ENCODE data around the gene VPS16.

Gene VPS16

DNA sequence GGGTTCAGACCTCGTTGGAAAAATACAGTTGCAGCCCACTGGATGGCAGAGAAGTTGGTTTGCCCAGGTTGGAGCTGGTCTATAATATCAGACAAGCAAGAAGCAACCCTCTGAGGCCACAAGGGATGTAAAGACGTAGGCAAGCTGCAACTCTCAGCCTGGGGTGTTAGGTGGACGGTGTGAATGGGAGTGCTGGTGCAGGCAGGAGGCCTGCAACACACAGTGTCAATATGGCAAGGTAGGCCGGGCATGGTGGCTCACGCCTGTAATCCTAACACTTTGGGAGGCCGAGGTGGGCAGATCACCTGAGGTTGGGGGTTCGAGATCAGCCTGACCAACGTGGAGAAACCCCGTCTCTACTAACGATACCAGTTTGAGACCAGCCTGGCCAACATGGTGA lies 10.5 kb downstream of the VPS16 start:
- no peaks in the 10 kb centered on the region for H3K36me3 ChIP-seq (replicated peaks)
- no peaks in the 10 kb centered on the region for H3K4me1 ChIP-seq
- no peak for DNase-seq (ENCODE audit: low spot score in 2 of 2)
- no peaks in the 10 kb centered on the region for H3K9me3 ChIP-seq
- in situ Hi-C loops (cut with MboI; ENCODE audit: low sequenced_read_pairs): no loop called here
- no peak overlapping the region for H3K4me3 ChIP-seq
- H3K27me3 ChIP-seq (ENCODE audit: low read depth): no peaks in the 10 kb centered on the region

DNA sequence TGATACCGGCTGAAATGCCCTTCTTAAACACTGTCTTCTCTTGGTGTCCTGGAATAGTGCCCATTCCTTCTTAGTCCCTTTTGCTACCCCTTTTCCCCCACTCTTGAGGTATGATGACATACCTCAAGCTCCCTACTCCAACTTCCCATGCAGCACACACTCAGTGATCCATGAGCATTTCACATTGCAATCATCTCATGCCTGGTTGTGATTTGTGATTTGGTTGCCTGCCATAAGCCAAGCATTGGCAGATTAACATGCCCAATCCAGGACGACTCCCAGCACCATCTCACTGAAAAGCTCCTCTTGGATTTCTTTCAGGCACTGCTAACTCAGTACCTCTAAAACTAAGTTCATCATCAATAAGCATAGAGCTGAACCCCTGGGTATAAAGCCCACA lies 18.0 kb downstream of the VPS16 start:
- in situ Hi-C loops (cut with MboI; ENCODE audit: low sequenced_read_pairs): no loop called here
- DNase-seq (ENCODE audit: low spot score in 2 of 2): no peak
- H3K4me1 ChIP-seq: no peaks in the 10 kb centered on the region
- no peaks in the 10 kb centered on the region for H3K9me3 ChIP-seq
- no peak overlapping the region for H3K4me3 ChIP-seq
- no peaks in the 10 kb centered on the region; the same call in 1 of the 2 replicates for H3K36me3 ChIP-seq (replicated peaks)
- H3K27me3 ChIP-seq (ENCODE audit: low read depth): no peaks in the 10 kb centered on the region

DNA sequence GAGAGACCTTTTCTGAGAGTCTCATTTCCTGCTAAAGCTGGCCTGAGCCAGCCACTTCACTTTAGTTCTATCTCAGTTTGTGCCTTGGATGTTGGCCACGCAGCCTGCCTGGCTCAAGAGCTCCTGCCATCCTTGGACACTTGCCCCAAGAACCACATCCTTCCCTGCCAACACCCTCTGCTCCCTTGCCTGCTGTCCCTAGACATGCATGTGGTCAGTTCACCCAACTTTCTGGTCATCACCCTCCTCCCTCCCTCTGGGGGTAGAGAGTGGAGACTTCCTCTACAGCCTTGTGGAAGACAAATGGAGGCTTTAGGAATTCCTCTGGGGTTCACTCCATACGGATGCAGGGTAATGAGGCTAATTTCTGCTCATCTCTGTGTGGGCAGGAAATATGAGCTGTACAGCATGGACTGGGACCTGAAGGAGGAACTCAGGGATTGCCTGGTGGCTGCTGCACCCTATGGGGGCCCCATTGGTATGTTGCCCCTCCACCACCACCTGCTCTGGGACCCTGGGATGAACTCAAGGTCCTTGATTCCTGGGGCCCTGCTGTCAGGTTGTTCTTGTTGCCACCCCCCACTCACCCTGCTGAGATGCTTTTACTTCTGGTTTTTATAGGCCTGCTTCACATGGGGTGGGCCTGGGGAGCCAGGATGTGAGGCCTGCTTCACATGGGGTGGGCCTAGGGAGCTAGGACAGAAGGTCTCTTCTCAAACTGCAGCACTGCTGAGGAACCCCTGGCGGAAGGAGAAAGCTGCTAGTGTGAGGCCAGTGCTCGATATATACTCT lies 19.0 kb downstream of the VPS16 start:
- in situ Hi-C loops (cut with MboI; ENCODE audit: low sequenced_read_pairs): no loop called here
- Histone ChIP-seq H3K4me3 (no peak overlapping the region), H3K4me1 (no peaks in the 10 kb centered on the region), H3K36me3 (replicated peaks) (no peaks in the 10 kb centered on the region; the same call in 1 of the 2 replicates), H3K9me3 (no peaks in the 10 kb centered on the region), H3K27me3 (ENCODE audit: low read depth) (no peaks in the 10 kb centered on the region)
- no peak for DNase-seq (ENCODE audit: low spot score in 2 of 2)

DNA sequence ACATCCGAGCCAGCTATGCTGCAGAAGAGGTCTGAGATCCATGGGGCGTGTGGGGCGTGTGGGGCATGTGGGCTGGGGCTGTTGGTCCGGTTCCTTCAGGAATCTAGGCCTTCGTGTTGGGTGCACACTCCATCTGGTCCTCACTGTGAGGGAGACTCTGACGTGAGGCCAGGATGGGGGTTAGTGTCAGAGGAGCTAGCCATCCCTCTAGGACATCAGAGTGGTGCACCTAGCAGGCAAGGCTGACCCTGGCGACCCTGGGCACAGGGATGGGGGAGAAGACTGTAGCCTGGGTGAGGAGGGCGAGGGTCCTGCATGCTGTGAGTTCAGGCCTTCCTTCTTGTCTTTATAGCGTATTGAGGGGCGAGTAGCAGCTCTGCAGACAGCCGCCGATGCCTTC lies 24.1 kb downstream of the VPS16 start:
- DNase-seq (ENCODE audit: low spot score in 2 of 2): no peak
- no peaks in the 10 kb centered on the region for H3K4me1 ChIP-seq
- no peaks in the 10 kb centered on the region for H3K9me3 ChIP-seq
- in situ Hi-C loops (cut with MboI; ENCODE audit: low sequenced_read_pairs): no loop called here
- no peak overlapping the region for H3K4me3 ChIP-seq
- H3K27me3 ChIP-seq (ENCODE audit: low read depth): no peaks in the 10 kb centered on the region
- no peaks in the 10 kb centered on the region; the same call in none of the 2 replicates for H3K36me3 ChIP-seq (replicated peaks)

DNA sequence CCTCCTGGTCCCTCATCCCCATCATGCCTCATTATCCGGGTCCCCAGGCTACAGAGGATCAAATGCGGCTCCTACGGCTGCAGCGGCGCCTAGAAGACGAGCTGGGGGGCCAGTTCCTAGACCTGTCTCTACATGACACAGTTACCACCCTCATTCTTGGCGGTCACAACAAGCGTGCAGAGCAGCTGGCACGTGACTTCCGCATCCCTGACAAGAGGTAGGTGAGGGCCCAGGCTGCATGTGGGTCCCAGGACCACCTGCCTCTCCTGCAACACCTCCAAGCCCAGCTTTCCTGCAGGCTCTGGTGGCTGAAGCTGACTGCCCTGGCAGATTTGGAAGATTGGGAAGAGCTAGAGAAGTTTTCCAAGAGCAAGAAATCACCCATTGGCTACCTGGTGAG lies 24.6 kb downstream of the VPS16 start:
- no peaks in the 10 kb centered on the region for H3K9me3 ChIP-seq
- in situ Hi-C loops (cut with MboI; ENCODE audit: low sequenced_read_pairs): no loop called here
- no peaks in the 10 kb centered on the region for H3K4me1 ChIP-seq
- H3K27me3 ChIP-seq (ENCODE audit: low read depth): no peaks in the 10 kb centered on the region
- no peak for DNase-seq (ENCODE audit: low spot score in 2 of 2)
- H3K36me3 ChIP-seq (replicated peaks): no peaks in the 10 kb centered on the region; the same call in none of the 2 replicates
- H3K4me3 ChIP-seq: no peak overlapping the region

DNA sequence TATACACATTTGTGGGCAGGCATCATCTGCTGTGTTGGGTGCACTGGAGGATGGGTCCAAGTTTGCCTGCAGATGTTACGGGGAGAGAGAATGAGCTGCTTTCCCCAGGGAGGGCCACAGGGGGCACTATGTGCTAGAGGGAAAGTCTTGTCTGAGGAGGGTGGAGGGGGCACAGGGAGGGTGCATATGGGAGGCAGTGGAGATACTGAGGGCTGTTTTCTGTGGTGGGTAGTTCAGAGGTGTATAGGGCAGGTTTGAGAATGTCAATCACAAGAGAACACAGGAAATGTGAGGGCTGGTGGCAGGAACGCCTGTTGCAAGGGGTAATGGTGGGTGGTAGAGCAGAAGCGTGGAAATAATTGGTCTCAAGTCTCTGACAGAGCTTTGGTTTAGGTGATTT lies 25.1 kb downstream of the VPS16 start:
- H3K27me3 ChIP-seq (ENCODE audit: low read depth): no peaks in the 10 kb centered on the region
- no peaks in the 10 kb centered on the region for H3K9me3 ChIP-seq
- in situ Hi-C loops (cut with MboI; ENCODE audit: low sequenced_read_pairs): no loop called here
- peaks cover 1% of the 10 kb centered on the region for H3K4me1 ChIP-seq
- H3K36me3 ChIP-seq (replicated peaks): no peaks in the 10 kb centered on the region; the same call in none of the 2 replicates
- no peak overlapping the region for H3K4me3 ChIP-seq
- DNase-seq (ENCODE audit: low spot score in 2 of 2): peak in 1 of 2 experiments; percentile 30

DNA sequence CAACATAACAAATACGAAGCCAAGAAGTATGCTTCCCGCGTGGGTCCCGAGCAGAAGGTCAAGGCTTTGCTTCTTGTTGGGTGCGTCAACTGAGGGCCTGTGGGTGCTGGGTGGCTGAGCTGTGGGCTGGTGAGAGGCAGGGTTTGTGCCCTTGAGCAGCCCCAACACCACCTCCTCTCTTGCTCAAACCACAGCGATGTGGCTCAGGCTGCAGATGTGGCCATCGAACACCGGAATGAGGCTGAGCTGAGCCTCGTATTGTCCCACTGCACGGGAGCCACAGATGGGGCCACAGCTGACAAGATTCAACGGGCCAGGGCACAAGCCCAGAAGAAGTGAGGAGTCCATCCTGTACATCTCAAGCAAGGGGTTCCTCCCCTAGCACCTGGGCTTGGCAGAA lies 25.7 kb downstream of the VPS16 start:
- Histone ChIP-seq H3K27me3 (ENCODE audit: low read depth) (no peaks in the 10 kb centered on the region), H3K4me3 (no peak overlapping the region), H3K9me3 (no peaks in the 10 kb centered on the region), H3K36me3 (replicated peaks) (no peaks in the 10 kb centered on the region; the same call in none of the 2 replicates), H3K4me1 (peaks cover 4% of the 10 kb centered on the region)
- no peak for DNase-seq (ENCODE audit: low spot score in 2 of 2)
- in situ Hi-C loops (cut with MboI; ENCODE audit: low sequenced_read_pairs): no loop called here

DNA sequence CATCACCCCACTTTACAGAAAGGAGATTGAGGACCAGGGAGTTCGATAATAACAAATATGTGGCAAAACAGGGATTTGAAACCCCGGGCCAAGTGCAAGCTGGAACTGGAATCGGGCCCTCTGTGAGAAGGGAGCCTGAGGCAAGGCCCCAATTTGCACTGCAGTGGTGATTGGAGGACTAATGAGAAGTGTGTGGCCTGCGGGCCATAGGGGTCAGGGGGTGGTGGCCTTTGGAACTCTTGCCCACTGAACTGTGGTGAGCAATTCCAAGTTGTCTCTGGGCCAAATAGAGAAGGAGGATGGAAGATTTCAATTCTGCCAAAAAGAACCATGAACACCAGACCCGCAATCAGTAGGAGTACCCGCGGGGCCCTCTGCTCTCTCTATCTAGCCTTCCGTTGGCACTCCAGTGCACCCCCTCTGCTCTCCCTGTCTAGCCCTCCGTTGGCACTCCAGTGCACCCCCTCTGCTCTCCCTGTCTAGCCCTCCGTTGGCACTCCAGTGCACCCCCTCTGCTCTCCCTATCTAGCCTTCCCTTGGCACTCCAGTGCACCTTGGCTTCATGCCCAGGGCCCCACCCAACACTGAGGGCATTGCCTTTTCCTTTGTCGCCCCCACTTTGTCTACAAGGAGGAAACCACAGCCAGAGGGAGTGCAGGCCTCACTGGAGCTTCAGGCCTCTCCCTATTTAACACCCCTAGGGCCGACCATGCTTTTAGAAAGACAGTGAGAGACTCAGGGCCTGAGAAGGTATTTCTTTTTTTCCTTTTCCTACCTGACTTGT lies 26.7 kb downstream of the VPS16 start:
- Histone ChIP-seq H3K4me3 (no peak overlapping the region), H3K36me3 (replicated peaks) (no peaks in the 10 kb centered on the region; the same call in 1 of the 2 replicates), H3K27me3 (ENCODE audit: low read depth) (no peaks in the 10 kb centered on the region), H3K4me1 (peaks cover 6% of the 10 kb centered on the region), H3K9me3 (no peaks in the 10 kb centered on the region)
- no peak for DNase-seq (ENCODE audit: low spot score in 2 of 2)
- in situ Hi-C loops (cut with MboI; ENCODE audit: low sequenced_read_pairs): no loop called here

DNA sequence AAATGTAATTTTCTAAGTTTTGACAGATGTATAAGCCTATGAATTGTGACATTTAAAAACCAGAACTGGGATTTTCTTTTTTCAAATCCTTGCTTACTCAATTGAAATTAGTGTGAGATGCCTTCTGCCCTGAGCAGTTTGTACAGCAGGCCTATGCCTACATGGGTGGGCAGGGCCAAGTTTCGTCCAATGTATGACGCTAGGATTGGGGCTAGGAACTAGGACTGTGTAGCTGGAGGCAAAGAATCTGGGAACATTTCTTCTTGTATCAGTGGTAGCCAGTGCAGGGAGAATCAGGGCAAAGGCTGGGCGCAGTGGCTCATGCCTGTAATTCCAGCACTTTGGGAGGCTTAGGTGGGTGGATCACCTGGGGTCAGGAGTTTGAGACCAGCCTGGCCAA lies 28.8 kb downstream of the VPS16 start:
- in situ Hi-C loops (cut with MboI; ENCODE audit: low sequenced_read_pairs): no loop called here
- Histone ChIP-seq H3K4me1 (peaks cover 14% of the 10 kb centered on the region), H3K36me3 (replicated peaks) (no peaks in the 10 kb centered on the region; the same call in 1 of the 2 replicates), H3K9me3 (no peaks in the 10 kb centered on the region), H3K4me3 (no peak overlapping the region), H3K27me3 (ENCODE audit: low read depth) (no peaks in the 10 kb centered on the region)
- no peak for DNase-seq (ENCODE audit: low spot score in 2 of 2)

DNA sequence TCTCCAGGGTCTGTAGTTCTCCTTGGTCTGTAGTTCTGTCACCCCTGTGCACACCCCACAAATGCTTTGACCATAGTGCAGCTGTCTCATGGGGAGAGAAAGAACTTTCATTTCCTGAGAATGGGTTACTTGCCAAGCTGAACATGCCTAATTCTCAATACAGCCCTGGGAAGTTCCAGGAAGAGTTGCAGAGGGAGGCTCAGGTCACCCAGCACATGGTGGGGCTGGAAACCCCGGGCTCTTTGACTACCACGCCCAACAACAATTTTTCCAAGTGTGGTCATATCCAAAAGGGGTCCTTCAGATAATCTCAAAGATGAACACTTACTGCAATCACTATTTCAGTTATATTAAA lies 30.5 kb downstream of the VPS16 start:
- in situ Hi-C loops (cut with MboI; ENCODE audit: low sequenced_read_pairs): no loop called here
- no peak overlapping the region for H3K4me3 ChIP-seq

DNA sequence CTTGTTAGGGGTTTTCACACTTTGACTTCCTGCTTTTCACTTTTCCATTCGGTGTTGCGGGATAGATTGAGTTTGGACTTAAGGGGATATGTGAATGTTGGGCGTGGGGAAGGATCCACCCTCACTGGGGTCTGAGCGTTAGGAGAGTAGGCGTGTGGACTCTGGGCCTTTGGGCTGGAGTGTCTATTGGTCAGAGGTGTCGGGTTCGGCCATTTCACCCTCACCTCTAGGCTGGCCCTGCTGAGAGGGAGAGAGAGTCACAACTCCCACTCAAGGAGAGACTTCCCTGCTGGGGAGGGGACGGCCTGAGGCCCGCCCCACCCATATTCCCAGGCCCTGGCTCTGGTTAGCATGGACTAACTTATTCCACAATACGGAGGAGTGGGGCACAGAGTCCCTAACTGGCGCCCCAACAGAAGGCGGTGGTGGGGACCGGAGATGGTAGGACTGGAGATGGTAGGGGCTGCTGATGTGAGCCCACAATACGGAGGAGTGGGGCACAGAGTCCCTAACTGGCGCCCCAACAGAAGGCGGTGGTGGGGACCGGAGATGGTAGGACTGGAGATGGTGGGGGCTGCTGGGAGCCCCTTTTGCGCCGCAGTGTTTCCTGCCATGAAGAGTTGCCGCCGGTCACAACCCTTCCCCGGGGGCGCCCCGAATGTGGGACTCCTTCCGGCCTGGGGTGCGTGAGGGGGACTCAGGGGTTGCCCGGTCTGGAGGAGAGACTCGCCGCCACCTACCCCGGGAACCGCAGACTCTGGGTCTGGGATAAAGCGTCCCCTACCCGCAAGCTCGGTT lies 31.3 kb downstream of the VPS16 start:
- H3K4me1 ChIP-seq: peaks cover 19% of the 10 kb centered on the region
- no peaks in the 10 kb centered on the region for H3K9me3 ChIP-seq
- DNase-seq (ENCODE audit: low spot score in 2 of 2): no peak
- in situ Hi-C loops (cut with MboI; ENCODE audit: low sequenced_read_pairs): no loop called here
- H3K36me3 ChIP-seq (replicated peaks): no peaks in the 10 kb centered on the region
- no peaks in the 10 kb centered on the region for H3K27me3 ChIP-seq (ENCODE audit: low read depth)
- H3K4me3 ChIP-seq: peak overlapping the region; percentile 73

More for the DNA sequence above, 30.5 kb downstream of the VPS16 start:
- no peak for DNase-seq (ENCODE audit: low spot score in 2 of 2)
- Histone ChIP-seq H3K4me1 (peaks cover 19% of the 10 kb centered on the region), H3K9me3 (no peaks in the 10 kb centered on the region), H3K27me3 (ENCODE audit: low read depth) (no peaks in the 10 kb centered on the region), H3K36me3 (replicated peaks) (no peaks in the 10 kb centered on the region)

DNA sequence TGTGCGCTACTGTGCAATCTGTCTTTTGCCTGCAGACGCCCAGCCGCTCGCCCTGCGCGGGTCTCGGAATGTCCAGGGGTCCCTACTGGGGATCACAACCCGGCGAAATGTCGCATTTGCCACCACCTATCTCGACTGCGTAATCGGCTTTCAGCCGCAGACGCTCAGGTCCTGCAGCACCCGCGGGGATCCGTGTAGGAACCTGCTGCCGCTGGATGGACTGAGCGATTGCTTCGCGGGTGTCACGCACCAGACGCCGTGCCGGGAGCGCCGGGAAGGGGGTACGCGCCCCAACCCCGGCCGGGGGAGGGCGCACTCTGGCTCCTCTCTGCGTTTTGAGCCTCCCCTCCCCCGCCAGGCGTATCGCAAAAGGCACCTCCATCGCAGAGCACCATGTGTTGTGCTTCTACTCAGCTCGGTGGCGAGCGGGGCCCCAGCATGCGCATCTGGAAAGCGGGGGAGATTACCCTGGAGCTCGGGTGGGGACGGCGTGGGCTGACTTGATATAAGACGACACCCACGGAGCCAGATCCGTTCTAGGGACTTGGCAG lies 32.0 kb downstream of the VPS16 start:
- H3K9me3 ChIP-seq: no peaks in the 10 kb centered on the region
- 0 out of 2 replicates have a peak, but pooled peaks cover 3% of the 10 kb centered on the region for H3K36me3 ChIP-seq (replicated peaks)
- no peaks in the 10 kb centered on the region for H3K27me3 ChIP-seq (ENCODE audit: low read depth)
- H3K4me1 ChIP-seq: peaks cover 19% of the 10 kb centered on the region
- peak; percentile 27 to 78 for DNase-seq (ENCODE audit: low spot score in 2 of 2)
- H3K4me3 ChIP-seq: peak overlapping the region; percentile 73
- in situ Hi-C loops (cut with MboI; ENCODE audit: low sequenced_read_pairs): no loop called here

DNA sequence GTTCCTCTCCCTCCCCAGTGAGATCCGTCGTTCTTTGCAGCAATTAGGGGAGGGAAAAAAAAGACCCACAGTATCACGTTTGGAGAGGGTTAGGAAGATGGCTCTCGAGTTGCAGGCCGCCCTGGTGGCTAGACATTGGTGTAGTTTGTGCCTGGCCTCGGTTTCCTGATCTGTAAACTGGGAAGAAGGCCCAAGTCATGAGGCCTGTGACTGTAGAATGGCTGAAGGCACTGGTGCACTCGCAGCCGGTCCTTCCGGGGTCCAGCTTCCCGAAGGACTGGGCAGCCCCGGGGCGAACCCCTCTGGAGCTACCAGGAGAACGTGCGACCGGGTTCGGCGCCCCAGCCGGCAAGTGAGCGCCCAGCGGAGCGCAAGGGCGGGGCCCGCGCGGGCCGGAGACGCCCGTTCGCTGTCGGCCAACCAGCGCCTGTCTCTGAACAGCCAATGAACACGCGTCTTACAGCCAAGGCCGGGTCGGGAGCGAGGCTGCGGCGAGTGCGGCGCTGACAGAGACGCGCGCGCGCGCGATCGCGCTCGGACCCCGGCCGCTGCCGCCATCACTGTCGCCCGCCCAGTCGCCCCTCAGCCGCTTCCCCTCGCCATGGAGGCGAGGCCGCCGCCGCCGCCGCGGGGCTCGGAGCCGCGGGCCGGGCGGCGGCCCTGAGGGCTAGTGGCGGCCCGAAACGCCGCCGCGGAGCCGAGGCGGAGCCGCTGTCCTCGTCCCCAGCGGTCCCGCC lies 32.6 kb downstream of the VPS16 start, which contains the start of gene PTPRA:
Gene PTPRA (plus strand): TSS at position 472 of the 737 bp plus-strand sequence. CDS start 90,797 bp downstream, outside the sequence.
- Histone ChIP-seq H3K27me3 (ENCODE audit: low read depth) (no peaks in the 10 kb centered on the region), H3K4me3 (peak within 1 kb of the TSS; percentile 73), H3K9me3 (no peaks in the 10 kb centered on the region), H3K4me1 (peaks cover 19% of the 10 kb centered on the region), H3K36me3 (replicated peaks) (0 out of 2 replicates have a peak, but pooled peaks cover 5% of the 10 kb centered on the region)
- in situ Hi-C loops (cut with MboI; ENCODE audit: low sequenced_read_pairs): no loop called here
- peak; percentile 91 to 94 for DNase-seq (ENCODE audit: low spot score in 2 of 2)

All from HAP-1 (cell line).